H9 (cell line): ENCODE results near the gene LRRC55. TPM values are rescaled to one million over a fixed set of nuclear protein-coding genes. Genes with fewer than 3 reads are reported as not detected.

Experiments used
- DNase-seq: peaks from one replicate; pipeline ENCODE4 v3.0.0-alpha.2; 2017
- H2AFZ ChIP-seq: one replicate; pipeline ENCODE4 v1.6.1; 2013; ENCODE audit warnings: mild to moderate bottlenecking, low read length, control low read depth, moderate library complexity
- H2AK5ac ChIP-seq: 2 replicates; pipeline ENCODE4 v1.6.1; 2013; ENCODE audit warnings: low read length, control low read depth, mixed read lengths; ENCODE audit not compliant: insufficient read length
- H2BK120ac ChIP-seq: one replicate; pipeline ENCODE4 v1.6.1; 2013; ENCODE audit warnings: low read depth, mild to moderate bottlenecking, low read length, control low read depth, inconsistent platforms; ENCODE audit not compliant: poor library complexity, severe bottlenecking
- H2BK12ac ChIP-seq: 2 replicates; pipeline ENCODE4 v1.6.1; 2013; ENCODE audit warnings: low read length, control low read depth, mixed read lengths, low read depth; ENCODE audit not compliant: insufficient read length
- H2BK15ac ChIP-seq: 2 replicates; pipeline ENCODE4 v1.6.1; 2013; ENCODE audit warnings: low read depth, low read length, control low read depth
- H2BK20ac ChIP-seq: one replicate; pipeline ENCODE4 v1.6.1; 2013; ENCODE audit warnings: low read depth, mild to moderate bottlenecking, low read length, control low read depth, inconsistent platforms; ENCODE audit not compliant: poor library complexity, severe bottlenecking
- H2BK5ac ChIP-seq: 2 replicates; pipeline ENCODE4 v1.6.1; 2013; ENCODE audit warnings: low read length, control low read depth, mixed read lengths; ENCODE audit not compliant: insufficient read length
- H3K14ac ChIP-seq: 2 replicates; pipeline ENCODE4 v1.6.1; 2013; ENCODE audit warnings: low read length, control low read depth; ENCODE audit not compliant: insufficient read depth
- H3K18ac ChIP-seq: 2 replicates; pipeline ENCODE4 v1.6.1; 2013; ENCODE audit warnings: low read depth, mild to moderate bottlenecking, mixed read lengths, low read length, control low read depth; ENCODE audit not compliant: insufficient read length
- H3K23ac ChIP-seq: 2 replicates; pipeline ENCODE4 v1.6.1; 2013; ENCODE audit warnings: low read length, control low read depth, mixed read lengths, low read depth; ENCODE audit not compliant: insufficient read length
- H3K23me2 ChIP-seq: 2 replicates; pipeline ENCODE4 v1.6.1; 2013; ENCODE audit warnings: low read depth, mild to moderate bottlenecking, mixed read lengths, low read length, control low read depth; ENCODE audit not compliant: insufficient read length, poor library complexity, severe bottlenecking
- H3K27ac ChIP-seq: 2 replicates; pipeline ENCODE4 v1.5.1; 2013; ENCODE audit warnings: low read length, control low read depth, mixed read lengths, low read depth; ENCODE audit not compliant: insufficient read length
- H3K27me3 ChIP-seq: 2 replicates; pipeline ENCODE4 v1.6.1; 2013; ENCODE audit warnings: low read length, control low read depth, inconsistent platforms; ENCODE audit not compliant: insufficient read depth
- H3K4ac ChIP-seq: 2 replicates; pipeline ENCODE4 v1.6.1; 2013; ENCODE audit warnings: low read depth, mild to moderate bottlenecking, control low read depth, inconsistent platforms, low read length, moderate library complexity
- H3K4me1 ChIP-seq: 2 replicates; pipeline ENCODE4 v1.6.1; 2013; ENCODE audit warnings: low read length, control low read depth, inconsistent platforms; ENCODE audit not compliant: insufficient read depth
- H3K4me2 ChIP-seq: 2 replicates; pipeline ENCODE4 v1.6.1; 2013; ENCODE audit warnings: low read length, control low read depth, mixed read lengths; ENCODE audit not compliant: insufficient read length, insufficient read depth
- H3K56ac ChIP-seq: 2 replicates; pipeline ENCODE4 v1.6.1; 2013; ENCODE audit warnings: low read depth, mild to moderate bottlenecking, mixed read lengths, low read length, control low read depth; ENCODE audit not compliant: insufficient read length
- H3K79me1 ChIP-seq: 2 replicates; pipeline ENCODE4 v1.6.1; 2013; ENCODE audit warnings: low read depth, mild to moderate bottlenecking, moderate library complexity, low read length, control low read depth, inconsistent platforms; ENCODE audit not compliant: insufficient read depth, poor library complexity, severe bottlenecking
- H3K79me2 ChIP-seq: 2 replicates; pipeline ENCODE4 v1.6.1; 2013; ENCODE audit warnings: low read length, control low read depth, inconsistent platforms; ENCODE audit not compliant: insufficient read depth
- H3K9ac ChIP-seq: 2 replicates; pipeline ENCODE4 v1.6.1; 2013; ENCODE audit warnings: low read length, control low read depth, mixed read lengths; ENCODE audit not compliant: insufficient read length; ENCODE audit errors: extremely low read depth
- H3K9me3 ChIP-seq: one replicate; pipeline ENCODE4 v1.6.1; 2013; ENCODE audit warnings: low read depth, low read length, inconsistent platforms; ENCODE audit not compliant: control insufficient read depth
- H3T11ph ChIP-seq: one replicate; pipeline ENCODE4 v1.6.1; 2013; ENCODE audit warnings: mild to moderate bottlenecking, low read length, control low read depth, inconsistent platforms
- H4K20me1 ChIP-seq: one replicate; pipeline ENCODE4 v1.6.1; 2013; ENCODE audit not compliant: control insufficient read depth, insufficient read length, insufficient read depth
- H4K5ac ChIP-seq: 2 replicates; pipeline ENCODE4 v1.6.1; 2013; ENCODE audit warnings: low read depth, mild to moderate bottlenecking, mixed read lengths, low read length, control low read depth; ENCODE audit not compliant: insufficient read length
- H4K8ac ChIP-seq: replicated peaks from 2 replicates; pipeline ENCODE4 v1.6.1; 2013; ENCODE audit warnings: low read length, control low read depth, mixed read lengths, low read depth; ENCODE audit not compliant: insufficient read length
- H4K91ac ChIP-seq: 2 replicates; pipeline ENCODE4 v1.6.1; 2013; ENCODE audit warnings: low read depth, mild to moderate bottlenecking, moderate library complexity, mixed read lengths, low read length, control low read depth; ENCODE audit not compliant: insufficient read length
- H3K27ac Mint-ChIP-seq, 3 experiments: 2 replicates in 2 of 3; 3 replicates in 1 of 3; pipeline ENCODE4 v1.8.0; 2020 to 2021; ENCODE audit warnings: mixed read lengths in 3 of 3, mild to moderate bottlenecking in 1 of 3, moderate library complexity in 1 of 3
- H3K27me3 Mint-ChIP-seq: 2 replicates; pipeline ENCODE4 v1.8.0; 2021; ENCODE audit warnings: low read depth, mild to moderate bottlenecking, moderate library complexity, mixed read lengths
- H3K36me3 Mint-ChIP-seq, 3 experiments: 2 replicates in 2 of 3; 3 replicates in 1 of 3; pipeline ENCODE4 v1.8.0; 2020 to 2021; ENCODE audit warnings: low read depth in 3 of 3, mixed read lengths in 3 of 3; ENCODE audit not compliant: insufficient read depth in 1 of 3
- H3K4me1 Mint-ChIP-seq, 2 experiments: 2 replicates each; pipeline ENCODE4 v1.8.0; 2020; ENCODE audit warnings: mixed read lengths in 2 of 2
- H3K4me3 Mint-ChIP-seq, 2 experiments: 2 replicates in 1 of 2; 3 replicates in 1 of 2; pipeline ENCODE4 v1.8.0; 2020 to 2021; ENCODE audit warnings: mild to moderate bottlenecking in 2 of 2, mixed read lengths in 2 of 2, moderate library complexity in 1 of 2
- H3K9me3 Mint-ChIP-seq, 2 experiments: 2 replicates in 1 of 2; 3 replicates in 1 of 2; pipeline ENCODE4 v1.8.0; 2020; ENCODE audit warnings: mild to moderate bottlenecking in 2 of 2, mixed read lengths in 2 of 2, moderate library complexity in 1 of 2
- CTCF ChIP-seq: fragments of 200-600 bp; sonication (generic); conservative IDR thresholded peaks from 3 replicates; pipeline ENCODE4 v1.8.0; 2021; ENCODE audit warnings: antibody characterized with exemption, mild to moderate bottlenecking
- WGBS: extraction: QIAGEN DNeasy Blood & Tissue Kit; methylation state at CpG from one replicate; pipeline ENCODE4 v1.1.7; 2013; ENCODE audit warnings: missing lambda C conversion rate, low lambda C conversion rate, mixed read lengths; ENCODE audit not compliant: insufficient read length; ENCODE audit errors: extremely low coverage; 5-methylcytosine and 5-hydroxymethylcytosine counted together
- total RNA-seq: library from RNA; stranded (reverse); gene quantifications from 2 replicates; pipeline ENCODE4 v1.2.1, GENCODE V29; 2021

The LRRC55 gene
- total RNA-seq, 1 experiment from 2014 or later: 1.0 TPM

GRCh38 chr11:57224128-57224527 lies 42.4 kb downstream of the LRRC55 start:
- no peaks in the 10 kb centered on the region for H4K20me1 ChIP-seq
- H2AK5ac ChIP-seq: no peak overlapping the region
- no peaks in the 10 kb centered on the region; the same call in none of the 2 replicates for H3K27me3 Mint-ChIP-seq
- H3K18ac ChIP-seq: no peak overlapping the region
- no peaks in the 10 kb centered on the region for H3K36me3 Mint-ChIP-seq
- no peak overlapping the region for H2BK120ac ChIP-seq
- no peak overlapping the region for H3T11ph ChIP-seq
- TF ChIP-seq CTCF: no peak
- no peak overlapping the region for H3K27ac Mint-ChIP-seq
- no peaks in the 10 kb centered on the region for H3K27me3 ChIP-seq
- no peaks in the 10 kb centered on the region for H3K9me3 ChIP-seq
- no peak overlapping the region for H3K4me3 Mint-ChIP-seq
- H3K4ac ChIP-seq: no peak overlapping the region
- H3K4me2 ChIP-seq: no peak overlapping the region
- no peaks in the 10 kb centered on the region for H3K79me1 ChIP-seq
- no peak overlapping the region for H3K27ac ChIP-seq
- no CpG with 5 or more reads among the region's 2 CpGs for WGBS
- no peak overlapping the region for H2BK15ac ChIP-seq
- H3K9ac ChIP-seq: no peak overlapping the region
- H3K56ac ChIP-seq: no peak overlapping the region
- H3K79me2 ChIP-seq: no peaks in the 10 kb centered on the region
- H2AFZ ChIP-seq: no peak overlapping the region
- H3K4me1 Mint-ChIP-seq: peaks cover 0 to 11% of the 10 kb centered on the region in 2 experiments; a peak in 2 of 4 replicates
- H3K4me1 ChIP-seq: peaks cover 4% of the 10 kb centered on the region; the same call in 1 of the 2 replicates
- no peak overlapping the region for H4K91ac ChIP-seq
- no peak overlapping the region for H2BK5ac ChIP-seq
- no peak overlapping the region for H3K14ac ChIP-seq
- H4K5ac ChIP-seq: no peak overlapping the region
- DNase-seq: no peak
- H2BK12ac ChIP-seq: no peak overlapping the region
- H3K9me3 Mint-ChIP-seq: no peaks in the 10 kb centered on the region
- no peak overlapping the region for H2BK20ac ChIP-seq
- no peaks in the 10 kb centered on the region for H3K23me2 ChIP-seq
- no peak overlapping the region for H3K23ac ChIP-seq
- no peak overlapping the region for H4K8ac ChIP-seq
